IMR-90 (cell line): Measurements from ENCODE around the gene AKAP6. TPM values are rescaled to one million over a fixed set of nuclear protein-coding genes. Genes with fewer than 3 reads are reported as not detected.

Source experiments
- ATAC-seq: fragments of 200-7000 bp; cut with Tn5 transposase; 2 replicates; pipeline ENCODE4 v1.9.1; 2020; ENCODE audit warnings: low read depth, mild to moderate bottlenecking, moderate library complexity
- BruUV-seq: library from RNA; stranded (reverse); fragments of 400-500 nt; replicated peaks from 2 replicates; lab custom pipeline; 2021; lab: Mats Ljungman, UMichigan
- CTCF ChIA-PET: fragments of 300-600 bp; formaldehyde crosslinking; extraction: SDS; loops from one replicate; lab custom pipeline; 2021; ENCODE audit warnings: antibody characterized with exemption; lab: Yijun Ruan, JAX
- POLR2A ChIA-PET: fragments of 300-600 bp; sonication (Branson Sonifier 250); formaldehyde crosslinking; loops from one replicate; lab custom pipeline; 2022; ENCODE audit warnings: antibody characterized with exemption; ENCODE audit not compliant: unreplicated experiment; lab: Charles Lee
- DNase-seq: peaks from one replicate; pipeline ENCODE4 v3.0.0; 2013
- H2AFZ ChIP-seq: replicated peaks from 2 replicates; pipeline ENCODE3; 2013; ENCODE audit warnings: low read length, mild to moderate bottlenecking; ENCODE audit not compliant: poor library complexity
- H2AK5ac ChIP-seq: 2 replicates; pipeline ENCODE4 v1.6.1; 2013; ENCODE audit warnings: low read depth, low read length, inconsistent platforms
- H2AK9ac ChIP-seq: replicated peaks from 2 replicates; pipeline ENCODE3; 2013; ENCODE audit warnings: mild to moderate bottlenecking, low read depth, low read length, moderate library complexity; ENCODE audit not compliant: poor library complexity
- H2BK120ac ChIP-seq: 2 replicates; pipeline ENCODE4 v1.6.1; 2013; ENCODE audit warnings: low read depth, low read length, inconsistent platforms
- H2BK15ac ChIP-seq: 3 replicates; pipeline ENCODE4 v1.6.1; 2013; ENCODE audit warnings: low read depth, low read length, inconsistent platforms
- H2BK20ac ChIP-seq: 2 replicates; pipeline ENCODE4 v1.6.1; 2013; ENCODE audit warnings: low read depth, mild to moderate bottlenecking, inconsistent platforms, low read length, moderate library complexity
- H2BK5ac ChIP-seq: 2 replicates; pipeline ENCODE4 v1.6.1; 2013; ENCODE audit warnings: mild to moderate bottlenecking, low read depth, low read length, inconsistent platforms; ENCODE audit not compliant: poor library complexity, severe bottlenecking
- H3K14ac ChIP-seq: replicated peaks from 2 replicates; pipeline ENCODE4 v1.6.1; 2013; ENCODE audit warnings: low read depth, low read length, inconsistent platforms
- H3K18ac ChIP-seq: 2 replicates; pipeline ENCODE4 v1.6.1; 2013; ENCODE audit warnings: low read depth, low read length, control low read depth
- H3K23ac ChIP-seq: 2 replicates; pipeline ENCODE4 v1.6.1; 2013; ENCODE audit warnings: low read depth, low read length, inconsistent platforms
- H3K27ac ChIP-seq: 2 replicates; pipeline ENCODE4 v1.5.1; 2013; ENCODE audit warnings: mild to moderate bottlenecking, control low read depth, low read length; ENCODE audit not compliant: insufficient read depth
- H3K27me3 ChIP-seq: 2 replicates; pipeline ENCODE4 v1.6.1; 2013; ENCODE audit warnings: low read length; ENCODE audit not compliant: control insufficient read depth, insufficient read depth
- H3K36me3 ChIP-seq: 2 replicates; pipeline ENCODE4 v1.6.1; 2013; ENCODE audit warnings: low read length, mixed read lengths; ENCODE audit not compliant: control insufficient read depth, insufficient read depth
- H3K4ac ChIP-seq: 2 replicates; pipeline ENCODE4 v1.6.1; 2013; ENCODE audit warnings: low read depth, low read length, inconsistent platforms
- H3K4me1 ChIP-seq: 2 replicates; pipeline ENCODE4 v1.6.1; 2013; ENCODE audit warnings: low read length, mixed read lengths; ENCODE audit not compliant: control insufficient read depth, insufficient read depth
- H3K4me2 ChIP-seq: 2 replicates; pipeline ENCODE4 v1.6.1; 2013; ENCODE audit warnings: low read depth, mild to moderate bottlenecking, control low read depth, low read length, moderate library complexity
- H3K4me3 ChIP-seq: 2 replicates; pipeline ENCODE4 v1.5.1; 2013; ENCODE audit warnings: low read depth, mild to moderate bottlenecking, control low read depth, low read length, moderate library complexity; ENCODE audit not compliant: insufficient read depth
- H3K56ac ChIP-seq: 2 replicates; pipeline ENCODE4 v1.6.1; 2013; ENCODE audit warnings: low read length, inconsistent platforms; ENCODE audit not compliant: insufficient read depth; ENCODE audit errors: extremely low read depth
- H3K79me1 ChIP-seq, 2 experiments: 2 replicates each; pipeline ENCODE4 v1.6.1; 2013; ENCODE audit warnings: low read length in 2 of 2, inconsistent platforms in 1 of 2, low read depth in 1 of 2
- H3K9ac ChIP-seq: 2 replicates; pipeline ENCODE4 v1.6.1; 2013; ENCODE audit warnings: low read depth, low read length, control low read depth
- H3K9me1 ChIP-seq: 2 replicates; pipeline ENCODE4 v1.6.1; 2013; ENCODE audit warnings: low read length, inconsistent platforms; ENCODE audit not compliant: insufficient read depth
- H3K9me3 ChIP-seq: 2 replicates; pipeline ENCODE4 v1.6.1; 2013; ENCODE audit warnings: low read length; ENCODE audit not compliant: control insufficient read depth, insufficient read depth
- H4K20me1 ChIP-seq: 2 replicates; pipeline ENCODE4 v1.6.1; 2013; ENCODE audit warnings: low read length, inconsistent platforms; ENCODE audit not compliant: insufficient read depth
- H4K5ac ChIP-seq: 2 replicates; pipeline ENCODE4 v1.6.1; 2013; ENCODE audit warnings: mild to moderate bottlenecking, low read depth, low read length, control low read depth
- H4K8ac ChIP-seq, 2 experiments: 2 replicates each; pipeline ENCODE4 v1.6.1; 2013; ENCODE audit warnings: low read depth in 2 of 2, low read length in 2 of 2, control low read depth in 1 of 2, inconsistent platforms in 1 of 2
- H4K91ac ChIP-seq: 2 replicates; pipeline ENCODE4 v1.6.1; 2013; ENCODE audit warnings: low read depth, low read length, inconsistent platforms; ENCODE audit not compliant: insufficient read depth
- CEBPB ChIP-seq: IDR thresholded peaks from 2 replicates; pipeline ENCODE4 v1.6.1; 2012; ENCODE audit warnings: low read depth, low read length, improper control_type of control experiment
- FOS ChIP-seq: fragments of 150-350 bp; IDR thresholded peaks from 2 replicates; pipeline ENCODE4 v1.6.1; 2016; ENCODE audit warnings: low read depth, low read length
- MAZ ChIP-seq: IDR thresholded peaks from 2 replicates; pipeline ENCODE4 v1.6.1; 2012; ENCODE audit warnings: low read depth, mild to moderate bottlenecking, low read length, improper control_type of control experiment, moderate library complexity, borderline replicate concordance
- MXI1 ChIP-seq: IDR thresholded peaks from 2 replicates; pipeline ENCODE4 v1.6.1; 2012; ENCODE audit warnings: low read depth, mild to moderate bottlenecking, low read length, moderate library complexity, borderline replicate concordance
- NFE2L2 ChIP-seq: fragments of 150-350 bp; IDR thresholded peaks from 2 replicates; pipeline ENCODE4 v1.6.1; 2016; ENCODE audit warnings: low read depth, mild to moderate bottlenecking, low read length
- POLR2A ChIP-seq: IDR thresholded peaks from 2 replicates; pipeline ENCODE4 v1.6.1; 2012; ENCODE audit warnings: mild to moderate bottlenecking, low read depth, low read length
- RAD21 ChIP-seq: IDR thresholded peaks from 2 replicates; pipeline ENCODE4 v1.6.1; 2012; ENCODE audit warnings: low read length, improper control_type of control experiment
- RFX5 ChIP-seq: IDR thresholded peaks from 2 replicates; pipeline ENCODE4 v1.8.0; 2012; ENCODE audit warnings: low read depth, mild to moderate bottlenecking, low read length, moderate library complexity
- SMC3 ChIP-seq: fragments of 150-350 bp; IDR thresholded peaks from 2 replicates; pipeline ENCODE4 v1.6.1; 2016; ENCODE audit warnings: low read depth, mild to moderate bottlenecking, antibody characterized with exemption, low read length, moderate library complexity
- dilution Hi-C: fragments of 300-500 bp; cut with HindIII; formaldehyde crosslinking; loops from one replicate; pipeline ENCODE4 v1.14.3; 2018; ENCODE audit warnings: low sequenced_read_pairs; ENCODE audit not compliant: unreplicated experiment
- in situ Hi-C: fragments of 300-500 bp; cut with MboI; formaldehyde crosslinking; loops from 3 replicates; pipeline ENCODE4 v1.14.3; 2019; ENCODE audit warnings: low sequenced_read_pairs, inconsistent platforms, mixed read lengths
- intact Hi-C: fragments of 100-400 bp; cut with micrococcal nuclease; formaldehyde crosslinking; loops from 2 replicates; pipeline ENCODE4 v1.10.0; 2022
- polyA plus RNA-seq, 3 experiments: library from polyadenylated mRNA; depleted of rRNA; stranded (reverse); fragments of >200 nt; gene quantifications; 2 replicates each; pipeline ENCODE4 v1.2.3, GENCODE V29; 2012; ENCODE audit warnings: low replicate concordance in 1 of 3
- total RNA-seq: library from RNA; depleted of rRNA; stranded (reverse); fragments of >200 nt; gene quantifications from 2 replicates; pipeline ENCODE4 v1.2.3, GENCODE V29; 2012
- TF ChIP-seq, protein P1 (sequence below): conservative IDR thresholded peaks from 2 replicates; pipeline ENCODE4 v1.5.1; 2012; ENCODE audit warnings: mild to moderate bottlenecking, low read depth, low read length, improper control_type of control experiment
- TF ChIP-seq, protein P2 (sequence below): fragments of 150-350 bp; IDR thresholded peaks from 2 replicates; pipeline ENCODE4 v1.6.1; 2016; ENCODE audit warnings: low read depth, mild to moderate bottlenecking, low read length, moderate library complexity, borderline replicate concordance
- TF ChIP-seq, protein P3 (sequence below): fragments of 150-350 bp; IDR thresholded peaks from 2 replicates; pipeline ENCODE4 v1.6.1; 2017; ENCODE audit warnings: mild to moderate bottlenecking, antibody characterized with exemption, low read length, low read depth

The AKAP6 gene
- total and polyA plus RNA-seq, 2 of the 4 experiments (the other 2 are of a cell fraction): 0.22 to 1.6 TPM

DNA sequence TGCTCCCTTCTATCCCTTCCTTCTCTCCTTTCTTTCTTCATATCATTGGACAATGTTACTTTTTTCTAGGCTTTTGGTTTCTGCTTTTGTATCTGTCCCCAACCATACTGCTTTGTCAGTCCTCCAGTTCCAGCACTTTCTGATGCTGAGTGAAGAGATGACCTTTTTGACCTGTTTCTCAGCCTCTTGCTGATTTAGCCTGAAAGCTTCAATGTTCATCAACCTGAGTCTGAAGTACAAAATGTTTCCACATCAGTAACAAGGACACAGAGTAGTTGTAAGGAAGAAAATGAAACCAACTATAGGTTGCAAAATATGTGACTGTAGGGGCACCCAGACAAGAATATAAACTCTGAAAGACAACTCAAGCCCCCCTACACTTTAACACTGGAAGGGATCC is 25.2 kb upstream of the AKAP6 start:
- H3K23ac ChIP-seq: no peak overlapping the region
- H4K5ac ChIP-seq: no peak overlapping the region
- H3K4me1 ChIP-seq: no peaks in the 10 kb centered on the region
- TF ChIP-seq NFE2L2 (no peak), SMC3 (no peak), POLR2A (no peak), MAZ (no peak), RAD21 (no peak), RFX5 (no peak), CEBPB (no peak), MXI1 (no peak), FOS (no peak)
- TF ChIP-seq, protein P1, sequence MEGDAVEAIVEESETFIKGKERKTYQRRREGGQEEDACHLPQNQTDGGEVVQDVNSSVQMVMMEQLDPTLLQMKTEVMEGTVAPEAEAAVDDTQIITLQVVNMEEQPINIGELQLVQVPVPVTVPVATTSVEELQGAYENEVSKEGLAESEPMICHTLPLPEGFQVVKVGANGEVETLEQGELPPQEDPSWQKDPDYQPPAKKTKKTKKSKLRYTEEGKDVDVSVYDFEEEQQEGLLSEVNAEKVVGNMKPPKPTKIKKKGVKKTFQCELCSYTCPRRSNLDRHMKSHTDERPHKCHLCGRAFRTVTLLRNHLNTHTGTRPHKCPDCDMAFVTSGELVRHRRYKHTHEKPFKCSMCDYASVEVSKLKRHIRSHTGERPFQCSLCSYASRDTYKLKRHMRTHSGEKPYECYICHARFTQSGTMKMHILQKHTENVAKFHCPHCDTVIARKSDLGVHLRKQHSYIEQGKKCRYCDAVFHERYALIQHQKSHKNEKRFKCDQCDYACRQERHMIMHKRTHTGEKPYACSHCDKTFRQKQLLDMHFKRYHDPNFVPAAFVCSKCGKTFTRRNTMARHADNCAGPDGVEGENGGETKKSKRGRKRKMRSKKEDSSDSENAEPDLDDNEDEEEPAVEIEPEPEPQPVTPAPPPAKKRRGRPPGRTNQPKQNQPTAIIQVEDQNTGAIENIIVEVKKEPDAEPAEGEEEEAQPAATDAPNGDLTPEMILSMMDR: no peak
- TF ChIP-seq, protein P2, sequence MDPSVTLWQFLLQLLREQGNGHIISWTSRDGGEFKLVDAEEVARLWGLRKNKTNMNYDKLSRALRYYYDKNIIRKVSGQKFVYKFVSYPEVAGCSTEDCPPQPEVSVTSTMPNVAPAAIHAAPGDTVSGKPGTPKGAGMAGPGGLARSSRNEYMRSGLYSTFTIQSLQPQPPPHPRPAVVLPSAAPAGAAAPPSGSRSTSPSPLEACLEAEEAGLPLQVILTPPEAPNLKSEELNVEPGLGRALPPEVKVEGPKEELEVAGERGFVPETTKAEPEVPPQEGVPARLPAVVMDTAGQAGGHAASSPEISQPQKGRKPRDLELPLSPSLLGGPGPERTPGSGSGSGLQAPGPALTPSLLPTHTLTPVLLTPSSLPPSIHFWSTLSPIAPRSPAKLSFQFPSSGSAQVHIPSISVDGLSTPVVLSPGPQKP: no peak
- TF ChIP-seq, protein P3, sequence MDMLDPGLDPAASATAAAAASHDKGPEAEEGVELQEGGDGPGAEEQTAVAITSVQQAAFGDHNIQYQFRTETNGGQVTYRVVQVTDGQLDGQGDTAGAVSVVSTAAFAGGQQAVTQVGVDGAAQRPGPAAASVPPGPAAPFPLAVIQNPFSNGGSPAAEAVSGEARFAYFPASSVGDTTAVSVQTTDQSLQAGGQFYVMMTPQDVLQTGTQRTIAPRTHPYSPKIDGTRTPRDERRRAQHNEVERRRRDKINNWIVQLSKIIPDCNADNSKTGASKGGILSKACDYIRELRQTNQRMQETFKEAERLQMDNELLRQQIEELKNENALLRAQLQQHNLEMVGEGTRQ: no peak
- no peak overlapping the region for H3K14ac ChIP-seq
- H2AK9ac ChIP-seq: no peak overlapping the region
- ATAC-seq (no peak), DNase-seq (no peak)
- no peak overlapping the region for H3K9ac ChIP-seq
- no peaks in the 10 kb centered on the region for H3K79me1 ChIP-seq
- no peak overlapping the region for H3K56ac ChIP-seq
- intact Hi-C loops: no loop called here
- no peaks in the 10 kb centered on the region for H3K36me3 ChIP-seq
- H2AK5ac ChIP-seq: no peak overlapping the region
- H4K8ac ChIP-seq: no peak overlapping the region
- dilution Hi-C loops: no loop called here
- ChIA-PET POLR2A (no interaction called here), CTCF (no interaction called here)
- no peak overlapping the region for H4K91ac ChIP-seq
- H2BK15ac ChIP-seq: no peak overlapping the region
- no peak overlapping the region for H2BK120ac ChIP-seq
- no peaks in the 10 kb centered on the region for H4K20me1 ChIP-seq
- H3K9me1 ChIP-seq: peaks cover 2% of the 10 kb centered on the region; the same call in 1 of the 2 replicates
- H3K9me3 ChIP-seq: no peaks in the 10 kb centered on the region
- peaks cover 3% of the 10 kb centered on the region for H3K27me3 ChIP-seq
- no peak overlapping the region for H3K4ac ChIP-seq
- no peak overlapping the region for H2BK20ac ChIP-seq
- H3K27ac ChIP-seq: no peak overlapping the region
- H3K18ac ChIP-seq: no peak overlapping the region
- H2BK5ac ChIP-seq: no peak overlapping the region
- H3K4me3 ChIP-seq: no peak overlapping the region
- in situ Hi-C loops: no loop called here
- no peak overlapping the region for H2AFZ ChIP-seq
- BruUV-seq: no TSS peak
- no peak overlapping the region for H3K4me2 ChIP-seq
